IPS-20b (cell line): ENCODE measurements around the gene RASSF3.
"Not testable (repeated sequence)": the region's sequence is repeated elsewhere in the genome, so short reads cannot be mapped to it uniquely, and the experiment has no call there.

Source experiments
- H3K27ac ChIP-seq: one replicate; pipeline ENCODE4 v1.5.1; 2013; ENCODE audit warnings: low read length
- H3K27me3 ChIP-seq: 2 replicates; pipeline ENCODE4 v1.6.1; 2013; ENCODE audit warnings: mild to moderate bottlenecking, low read length, inconsistent platforms; ENCODE audit not compliant: insufficient read depth
- H3K36me3 ChIP-seq: 2 replicates; pipeline ENCODE4 v1.6.1; 2013; ENCODE audit warnings: low read depth, mild to moderate bottlenecking, inconsistent platforms, low read length, moderate library complexity; ENCODE audit not compliant: insufficient read depth
- H3K4me1 ChIP-seq: 2 replicates; pipeline ENCODE4 v1.6.1; 2013; ENCODE audit warnings: mild to moderate bottlenecking, control low read depth, inconsistent platforms, low read length, moderate library complexity; ENCODE audit not compliant: insufficient read depth
- H3K4me3 ChIP-seq: 2 replicates; pipeline ENCODE4 v1.5.1; 2013; ENCODE audit warnings: mild to moderate bottlenecking, low read length, inconsistent platforms
- H3K9ac ChIP-seq: 2 replicates; pipeline ENCODE4 v1.6.1; 2013; ENCODE audit warnings: low read depth, mild to moderate bottlenecking, inconsistent platforms, low read length, moderate library complexity
- H3K9me3 ChIP-seq: 2 replicates; pipeline ENCODE4 v1.6.1; 2013; ENCODE audit warnings: mild to moderate bottlenecking, low read depth, low read length, inconsistent platforms; ENCODE audit not compliant: insufficient read depth

The RASSF3 gene

GRCh38 chr12:64578566-64578965, 31.7 kb upstream of the RASSF3 start:
- peaks cover 13% of the 10 kb centered on the region for H3K9me3 ChIP-seq
- 0 out of 2 replicates have a peak, but pooled peaks cover 4% of the 10 kb centered on the region for H3K4me1 ChIP-seq
- H3K4me3 ChIP-seq = no peak overlapping the region

GRCh38 chr12:64580681-64581080, 29.6 kb upstream of the RASSF3 start:
- Histone ChIP-seq H3K36me3 (no peaks in the 10 kb centered on the region), H3K27me3 (peaks cover 6% of the 10 kb centered on the region; the same call in 1 of the 2 replicates), H3K9me3 (no peaks in the 10 kb centered on the region; the same call in 1 of the 2 replicates), H3K4me1 (peaks cover 13% of the 10 kb centered on the region), H3K27ac (no peak overlapping the region), H3K4me3 (no peak overlapping the region), H3K9ac (no peak overlapping the region)

More at GRCh38 chr12:64578566-64578965, 31.7 kb upstream of the RASSF3 start:
- Histone ChIP-seq H3K9ac (no peak overlapping the region), H3K27me3 (peaks cover 6% of the 10 kb centered on the region; the same call in 1 of the 2 replicates), H3K36me3 (no peaks in the 10 kb centered on the region), H3K27ac (no peak overlapping the region)

- no peak overlapping the region for H3K9ac ChIP-seq
- H3K27me3 ChIP-seq = peaks cover 6% of the 10 kb centered on the region; the same call in 1 of the 2 replicates
- H3K36me3 ChIP-seq = no peaks in the 10 kb centered on the region
- peaks cover 13% of the 10 kb centered on the region for H3K4me1 ChIP-seq
- no peak overlapping the region for H3K27ac ChIP-seq
- H3K9me3 ChIP-seq = no peaks in the 10 kb centered on the region
- no peak overlapping the region for H3K4me3 ChIP-seq
Observed at GRCh38 chr12:64582114-64582513, 28.2 kb upstream of the RASSF3 start.

- Histone ChIP-seq H3K9ac (no peak overlapping the region), H3K27me3 (peaks cover 6% of the 10 kb centered on the region; the same call in 1 of the 2 replicates), H3K36me3 (no peaks in the 10 kb centered on the region), H3K4me3 (no peak overlapping the region), H3K27ac (no peak overlapping the region), H3K9me3 (no peaks in the 10 kb centered on the region), H3K4me1 (peaks cover 13% of the 10 kb centered on the region)
Observed at GRCh38 chr12:64582862-64583261, 27.4 kb upstream of the RASSF3 start.

- H3K36me3 ChIP-seq, H3K9me3 ChIP-seq, H3K27me3 ChIP-seq, H3K9ac ChIP-seq, H3K4me3 ChIP-seq, H3K27ac ChIP-seq: not testable (repeated sequence)
- peaks cover 13% of the 10 kb centered on the region for H3K4me1 ChIP-seq
Observed at GRCh38 chr12:64583395-64583770, 26.9 kb upstream of the RASSF3 start.

- Histone ChIP-seq H3K9ac (no peak overlapping the region), H3K9me3 (no peaks in the 10 kb centered on the region), H3K4me3 (no peak overlapping the region), H3K27ac (no peak overlapping the region), H3K36me3 (no peaks in the 10 kb centered on the region), H3K27me3 (peaks cover 6% of the 10 kb centered on the region; the same call in 1 of the 2 replicates), H3K4me1 (peaks cover 13% of the 10 kb centered on the region)
Observed at GRCh38 chr12:64583771-64584421, 26.4 kb upstream of the RASSF3 start.

- Histone ChIP-seq H3K9me3 (no peaks in the 10 kb centered on the region), H3K4me3 (no peak overlapping the region), H3K27me3 (peaks cover 6% of the 10 kb centered on the region; the same call in 1 of the 2 replicates), H3K27ac (no peak overlapping the region), H3K36me3 (no peaks in the 10 kb centered on the region), H3K9ac (no peak overlapping the region), H3K4me1 (peaks cover 13% of the 10 kb centered on the region)
Observed at GRCh38 chr12:64585104-64585503, 25.2 kb upstream of the RASSF3 start.

GRCh38 chr12:64587447-64587846, 22.8 kb upstream of the RASSF3 start:
- H3K9me3 ChIP-seq = no peaks in the 10 kb centered on the region
- H3K27me3 ChIP-seq = 0 out of 2 replicates have a peak, but pooled peaks cover under 1% of the 10 kb centered on the region
- H3K9ac ChIP-seq = no peak overlapping the region
- no peak overlapping the region for H3K4me3 ChIP-seq
- H3K36me3 ChIP-seq = no peaks in the 10 kb centered on the region
- no peak overlapping the region for H3K27ac ChIP-seq
- H3K4me1 ChIP-seq = peaks cover 13% of the 10 kb centered on the region

GRCh38 chr12:64590183-64590582, 20.1 kb upstream of the RASSF3 start:
- no peaks in the 10 kb centered on the region for H3K4me1 ChIP-seq
- no peaks in the 10 kb centered on the region for H3K9me3 ChIP-seq
- no peak overlapping the region for H3K4me3 ChIP-seq
- H3K27ac ChIP-seq = no peak overlapping the region
- H3K9ac ChIP-seq = no peak overlapping the region
- H3K27me3 ChIP-seq = no peaks in the 10 kb centered on the region
- no peaks in the 10 kb centered on the region for H3K36me3 ChIP-seq

GRCh38 chr12:64595863-64596793, 14.2 kb upstream of the RASSF3 start:
- Histone ChIP-seq H3K27me3 (no peaks in the 10 kb centered on the region), H3K27ac (no peak overlapping the region), H3K9me3 (no peaks in the 10 kb centered on the region), H3K4me3 (no peak overlapping the region), H3K36me3 (no peaks in the 10 kb centered on the region), H3K4me1 (no peaks in the 10 kb centered on the region), H3K9ac (no peak overlapping the region)

- no peaks in the 10 kb centered on the region for H3K4me1 ChIP-seq
- H3K27ac ChIP-seq = no peak overlapping the region
- H3K9me3 ChIP-seq = no peaks in the 10 kb centered on the region
- H3K9ac ChIP-seq = no peak overlapping the region
- H3K4me3 ChIP-seq = no peak overlapping the region
- no peaks in the 10 kb centered on the region for H3K27me3 ChIP-seq
- no peaks in the 10 kb centered on the region for H3K36me3 ChIP-seq
Observed at GRCh38 chr12:64598831-64599230, 11.5 kb upstream of the RASSF3 start.

GRCh38 chr12:64600164-64600561, 10.1 kb upstream of the RASSF3 start:
- Histone ChIP-seq H3K36me3 (no peaks in the 10 kb centered on the region), H3K27ac (no peak overlapping the region), H3K4me3 (no peak overlapping the region), H3K4me1 (no peaks in the 10 kb centered on the region), H3K9ac (no peak overlapping the region), H3K27me3 (no peaks in the 10 kb centered on the region), H3K9me3 (no peaks in the 10 kb centered on the region)
